Activated CD8-positive, alpha-beta memory T cell treated with anti-CD3 and anti-CD28 coated beads for 48 hours (primary cell): ENCODE measurements around the gene OR13C8.

ENCODE experiments used
- DNase-seq, 3 experiments: peaks; one replicate each; pipeline ENCODE4 v3.0.0-alpha.2; 2020; ENCODE audit warnings: low read depth in 2 of 3, low spot score in 2 of 3

Gene OR13C8

DNA sequence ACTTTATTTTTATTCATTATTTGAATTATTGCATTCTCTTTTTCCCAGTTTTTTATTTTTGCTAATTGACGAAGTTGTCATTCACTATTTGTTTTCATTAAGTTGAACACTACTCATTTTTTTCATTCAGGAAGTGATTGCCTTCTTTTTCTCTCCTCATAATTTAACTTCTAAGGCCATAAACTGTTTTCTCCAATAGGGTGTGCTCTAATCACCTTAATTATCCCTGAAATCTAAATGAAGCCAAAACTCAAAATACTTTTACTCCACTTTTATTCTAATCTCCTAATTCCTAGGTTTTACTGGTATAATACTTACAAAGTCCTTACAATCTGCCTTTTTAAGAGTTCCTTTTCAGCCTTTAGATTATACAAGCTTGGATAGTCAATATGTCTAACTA lies 39.4 kb downstream of the OR13C8 start:
- no peak for DNase-seq

DNA sequence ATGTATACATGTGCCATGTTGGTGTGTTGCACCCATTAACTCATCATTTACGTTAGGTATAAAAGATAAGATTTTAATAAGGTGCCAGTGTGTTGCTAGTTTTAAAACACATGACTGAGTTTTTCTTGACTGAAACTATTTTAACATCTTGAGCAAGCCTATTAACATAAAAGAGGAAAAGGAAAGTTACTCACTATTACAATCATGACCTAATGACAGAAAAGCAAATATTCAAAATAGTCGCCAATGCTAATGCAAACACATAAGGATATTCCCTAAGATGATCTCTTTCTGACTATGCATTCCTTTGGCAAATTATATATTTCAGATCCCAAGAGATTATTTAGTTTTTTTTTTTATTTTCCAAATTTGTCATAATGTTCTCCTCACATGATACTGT lies 42.2 kb downstream of the OR13C8 start:
- DNase-seq: no peak

DNA sequence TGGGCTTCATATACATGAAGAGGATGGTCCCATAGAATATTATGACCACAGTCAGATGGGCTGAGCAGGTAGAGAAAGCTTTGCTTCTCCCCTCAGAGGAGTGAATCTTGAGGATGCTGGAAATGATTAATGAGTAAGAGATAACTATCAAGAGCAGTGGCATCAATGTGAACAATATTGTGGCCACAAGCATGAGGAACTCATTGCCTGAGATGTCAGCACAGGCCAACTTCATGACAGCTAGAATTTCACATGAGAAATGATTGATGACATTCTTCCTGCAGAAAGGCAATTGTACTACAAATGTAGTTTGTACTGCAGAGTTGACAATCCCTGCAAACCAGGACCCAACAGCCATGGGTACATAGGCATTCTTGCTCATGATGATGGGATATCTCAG lies 48.5 kb downstream of the OR13C8 start:
- DNase-seq: no peak

DNA sequence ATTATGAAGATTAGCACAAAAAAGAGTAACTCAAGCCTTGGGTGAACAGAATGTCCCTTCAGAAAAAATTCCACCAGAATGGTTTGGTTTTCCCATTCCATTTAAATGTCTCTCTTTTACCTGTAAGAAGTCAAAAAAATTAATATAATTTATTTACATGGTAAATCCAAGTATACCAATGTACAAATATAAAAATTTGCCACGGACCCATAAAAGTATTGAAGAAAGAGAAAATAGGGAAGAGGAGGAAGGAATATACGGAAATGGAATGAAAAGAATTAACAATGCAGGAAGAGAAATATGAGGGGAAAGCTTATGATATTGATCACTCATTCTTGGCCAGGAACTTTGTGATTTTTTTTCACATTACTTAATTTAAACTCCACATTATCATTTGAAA lies 49.1 kb downstream of the OR13C8 start, which contains the start of gene OR13C9:
OR13C9 (minus strand) TSS at position 101 of the 400 bp plus-strand sequence; CDS start at position 101, 0 bp downstream.
- DNase-seq: no peak
